ENCODE data around the gene GRK3.
"Not testable (repeated sequence)": the region's sequence is repeated elsewhere in the genome, so short reads cannot be mapped to it uniquely, and the experiment has no call there.

Gene GRK3

GRCh38 chr22:25574736-25575135 is 10.3 kb downstream of the GRK3 start:
- DNase-seq, result no peak

DNA sequence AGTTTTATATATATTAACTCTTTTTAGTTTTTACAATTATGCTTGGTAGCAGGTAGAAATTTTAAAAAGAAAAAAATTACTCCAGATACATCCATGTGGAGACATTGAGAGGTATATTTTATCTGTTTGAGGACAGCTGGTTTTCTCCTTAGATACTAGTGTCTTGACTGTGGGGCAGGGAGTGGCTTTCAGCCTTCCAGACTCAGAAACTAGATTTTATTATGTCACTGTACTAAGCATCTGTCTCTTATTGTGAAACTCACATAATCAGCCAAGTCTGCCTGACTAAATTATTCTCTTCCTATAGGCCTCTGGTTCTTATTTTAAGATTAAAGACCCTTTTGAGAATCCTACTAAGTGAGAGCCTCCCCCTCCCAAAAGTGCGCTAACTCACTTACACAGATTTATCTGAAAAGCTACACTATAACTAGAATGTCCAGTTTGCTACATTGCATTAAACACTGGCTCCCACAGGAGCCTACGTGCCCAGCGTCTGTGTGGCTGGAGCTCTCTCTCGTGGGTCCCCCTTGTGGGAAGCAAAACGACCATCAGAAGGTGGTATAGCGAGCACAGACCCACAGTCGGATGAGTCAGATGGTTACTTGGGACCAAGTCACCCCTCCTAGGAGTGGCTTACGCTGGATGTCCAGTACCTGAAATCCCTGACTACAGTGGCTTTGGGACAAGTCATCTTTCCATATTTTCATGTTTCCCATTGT is 11.4 kb downstream of the GRK3 start:
- DNase-seq, result not testable (repeated sequence)

DNA sequence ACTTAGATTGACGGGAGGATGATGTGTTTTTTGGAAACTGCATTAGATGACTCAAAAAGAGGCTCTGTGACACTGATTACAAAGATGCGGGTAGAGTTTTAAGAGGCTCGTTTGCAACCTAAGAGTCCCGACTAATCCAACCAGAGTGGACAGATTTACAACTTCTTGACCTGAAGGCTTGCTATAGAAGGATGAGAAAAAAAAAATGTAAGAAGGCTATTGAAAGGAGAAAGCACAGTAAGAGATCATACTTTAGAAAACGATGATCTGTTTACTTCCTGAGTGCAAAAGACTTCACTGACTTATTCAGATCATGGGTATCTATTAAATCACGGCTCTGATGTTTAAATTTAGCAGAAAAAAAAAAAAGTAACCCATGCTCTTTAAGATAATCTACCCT is 17.0 kb downstream of the GRK3 start:
- DNase-seq, result not testable (repeated sequence)

DNA sequence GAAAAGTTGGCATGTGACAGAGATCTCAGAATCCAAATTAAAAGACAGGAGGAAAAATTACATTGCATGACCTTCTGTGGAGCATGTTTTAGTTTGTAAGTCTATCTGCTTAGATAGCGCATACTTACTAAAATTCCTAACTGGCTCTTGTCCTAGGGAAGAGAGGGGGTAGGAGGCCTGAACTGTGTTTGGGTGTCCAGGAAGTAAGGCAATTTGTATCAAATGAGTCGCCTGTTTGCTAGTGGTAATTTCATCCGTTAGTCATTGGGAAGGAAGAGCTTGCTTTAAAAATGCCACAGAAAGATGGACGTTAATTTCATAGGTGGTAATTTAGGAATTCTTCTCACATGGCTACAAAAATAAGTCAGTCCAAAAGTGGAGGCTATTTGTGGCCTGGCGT is 18.5 kb downstream of the GRK3 start:
- no peak for DNase-seq

DNA sequence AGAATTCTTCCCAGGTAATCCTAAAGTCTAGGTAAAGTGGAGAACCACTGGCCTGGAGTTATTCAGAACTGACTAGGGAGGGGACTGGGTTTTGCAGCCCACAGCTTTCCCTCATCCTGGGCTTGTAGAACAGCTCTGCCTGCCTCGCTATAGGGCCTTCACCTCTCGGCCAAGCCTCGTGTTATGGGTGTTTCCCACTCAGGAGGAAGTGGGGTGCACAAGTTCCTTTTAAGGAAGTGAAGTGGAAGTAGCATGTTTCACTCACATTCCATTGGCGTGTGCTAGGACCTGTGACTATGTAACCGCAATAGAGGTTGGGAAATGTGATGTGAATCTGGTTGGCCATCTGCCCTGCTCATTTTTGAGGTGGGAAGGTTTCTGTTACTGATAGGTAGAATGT is 20.5 kb downstream of the GRK3 start:
- not testable (repeated sequence) for DNase-seq

DNA sequence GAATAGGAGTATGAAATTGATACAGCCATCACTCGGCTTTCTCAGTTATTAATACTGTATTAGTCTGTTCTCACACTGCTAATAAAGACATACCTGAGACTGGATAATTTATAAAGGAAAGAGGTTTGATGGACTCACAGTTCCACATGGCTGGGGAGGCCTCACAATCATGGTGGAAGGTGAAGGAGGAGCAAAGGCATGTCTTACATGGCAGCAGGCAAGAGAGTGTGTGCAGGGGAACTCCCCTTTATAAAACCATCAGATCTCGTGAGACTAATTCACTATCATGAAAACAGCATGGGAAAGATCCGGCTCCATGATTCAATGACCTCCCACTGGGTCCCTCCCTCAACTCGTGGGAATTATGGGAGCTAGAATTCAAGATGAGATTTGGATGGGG is 25.2 kb downstream of the GRK3 start:
- DNase-seq, result not testable (repeated sequence)

DNA sequence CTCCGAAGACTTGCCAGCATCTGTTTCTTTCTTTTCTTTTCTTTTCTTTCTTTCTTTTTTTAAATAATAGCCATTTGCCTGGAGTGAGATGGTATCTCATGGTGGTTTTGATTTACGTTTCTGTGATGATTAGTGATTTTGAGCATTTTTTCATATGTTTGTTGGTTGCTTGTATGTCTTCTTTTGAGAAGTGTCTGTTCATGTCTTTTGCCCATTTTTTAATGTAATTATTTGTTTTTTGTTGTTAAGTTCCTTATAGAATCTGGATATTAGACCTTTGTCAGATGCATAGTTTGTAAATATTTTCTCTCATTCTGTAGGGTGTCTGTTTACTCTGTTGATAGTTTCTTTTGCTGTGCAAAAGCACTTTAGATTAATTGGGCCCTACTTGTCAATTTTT is 28.8 kb downstream of the GRK3 start:
- DNase-seq, result not testable (repeated sequence)

DNA sequence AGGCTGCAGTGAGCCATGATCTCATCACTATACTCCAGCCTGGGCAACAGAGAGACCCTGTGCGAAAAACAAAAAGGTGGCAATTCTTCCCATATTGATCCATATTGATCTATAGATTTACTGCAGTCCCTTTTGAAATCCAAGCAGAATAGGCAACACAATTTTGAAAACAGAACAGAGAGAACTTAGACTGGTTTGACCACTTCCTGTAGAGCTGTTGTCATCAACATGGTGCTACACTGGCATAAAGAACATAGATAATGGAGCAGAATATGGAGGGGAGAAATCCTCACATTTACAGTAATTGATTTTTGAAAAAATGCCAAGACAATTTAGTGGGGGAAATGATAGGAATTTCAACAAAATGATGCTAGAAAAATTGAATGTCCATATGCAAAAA is 34.1 kb downstream of the GRK3 start:
- DNase-seq, result no peak

GRCh38 chr22:25602445-25602844 is 38.0 kb downstream of the GRK3 start:
- DNase-seq, result no peak

DNA sequence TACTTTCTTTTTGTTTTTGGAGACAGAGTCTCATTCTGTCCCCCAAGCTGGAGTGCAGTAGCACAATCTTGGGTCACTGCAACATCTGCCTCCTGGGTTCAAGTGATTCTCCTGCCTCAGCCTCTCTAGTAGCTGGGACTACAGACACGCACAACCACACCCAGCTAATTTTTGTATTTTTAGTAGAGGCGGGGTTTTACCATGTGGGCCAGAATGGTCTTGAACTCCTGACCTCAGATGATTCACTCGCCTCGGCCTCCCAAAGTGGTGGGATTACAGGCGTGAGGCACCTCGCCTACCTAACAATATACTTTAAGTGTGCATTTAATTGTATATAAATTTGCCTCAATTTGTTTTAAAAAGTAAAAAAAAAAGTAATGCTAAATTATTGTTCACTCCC is 38.4 kb downstream of the GRK3 start:
- DNase-seq, result no peak

- DNase-seq, result not testable (repeated sequence)
These were observed 40.7 kb downstream of the GRK3 start for GRCh38 chr22:25605146-25605545.

DNA sequence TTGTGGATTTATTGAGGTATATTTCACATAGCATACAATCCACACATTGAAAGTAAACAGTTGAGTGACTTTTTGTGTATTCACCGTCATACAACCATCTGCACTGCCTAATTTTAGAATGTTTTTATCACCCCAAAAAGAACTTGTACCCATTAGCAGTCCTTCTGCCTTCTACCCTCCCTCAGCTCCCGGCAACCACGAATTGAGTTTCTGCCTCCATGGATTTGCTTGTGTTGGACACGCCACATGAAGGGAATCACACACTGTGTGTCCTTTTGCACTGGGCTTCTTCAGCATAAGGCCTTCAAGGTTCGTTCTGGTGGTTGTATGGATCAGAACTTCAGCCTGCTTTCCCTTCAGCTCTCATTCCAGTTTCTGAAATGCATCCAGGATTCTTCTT is 41.1 kb downstream of the GRK3 start:
- not testable (repeated sequence) for DNase-seq

- not testable (repeated sequence) for DNase-seq
These were observed 46.8 kb downstream of the GRK3 start for GRCh38 chr22:25611284-25611683.

DNA sequence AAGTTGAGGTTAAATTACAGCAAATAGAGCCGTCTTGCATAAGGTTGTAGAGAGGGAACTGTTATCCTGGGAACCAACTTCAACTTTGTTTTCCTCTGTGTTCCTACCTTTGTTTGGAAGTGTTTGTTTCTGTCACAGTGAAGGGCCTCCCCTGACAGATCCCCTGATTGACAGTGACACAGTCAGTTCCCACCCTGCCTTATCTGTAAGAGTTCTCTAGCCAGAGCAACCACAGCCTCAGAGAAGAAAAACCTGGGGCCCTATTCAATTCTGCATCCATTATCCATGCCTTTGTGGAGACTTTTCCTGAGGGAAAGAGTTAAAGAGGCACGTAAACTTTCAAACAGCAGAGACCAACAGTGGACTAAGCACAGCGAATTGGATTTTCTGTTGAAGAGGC is 48.7 kb downstream of the GRK3 start:
- DNase-seq, result not testable (repeated sequence)

DNA sequence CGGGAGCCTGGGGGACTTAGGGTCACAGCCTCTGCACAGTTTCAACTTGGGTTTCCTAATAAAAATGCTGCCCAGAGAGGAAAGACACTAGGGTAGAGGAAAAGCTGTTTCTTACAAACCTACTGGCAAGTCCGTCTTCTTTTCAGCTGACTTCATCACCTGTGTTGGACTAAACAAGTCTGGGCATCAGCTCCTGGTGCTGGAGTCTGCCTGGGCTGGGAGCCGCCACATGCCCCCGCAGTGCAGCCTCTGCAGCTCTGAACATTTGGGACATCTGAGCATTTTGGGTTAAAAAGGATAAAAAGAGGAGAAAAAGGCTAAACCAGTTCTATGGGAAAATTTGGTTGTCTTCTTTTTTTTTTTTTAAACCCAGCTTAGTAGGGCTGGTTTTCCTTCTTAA is 49.1 kb downstream of the GRK3 start:
- not testable (repeated sequence) for DNase-seq

GRCh38 chr22:25614791-25615190 is 50.3 kb downstream of the GRK3 start:
- not testable (repeated sequence) for DNase-seq

DNA sequence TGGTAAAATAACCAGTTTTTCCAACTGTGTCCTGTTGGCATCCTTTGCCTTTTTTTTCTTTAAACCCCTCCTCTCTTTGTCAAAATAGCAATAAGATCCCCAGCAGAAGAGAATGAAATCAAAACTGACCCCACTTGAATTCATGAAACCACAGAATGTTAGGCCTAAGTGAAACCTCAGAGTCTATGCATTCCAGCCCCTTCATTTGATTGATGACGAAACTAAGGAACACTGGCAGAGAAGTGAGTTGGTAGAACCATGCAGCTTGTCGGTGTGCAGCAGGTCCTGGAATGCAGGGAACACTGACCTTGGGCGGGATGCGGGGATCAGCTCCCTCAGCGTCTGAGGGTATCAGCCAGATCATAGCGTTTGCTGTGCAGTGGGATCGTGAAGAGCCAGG is 57.5 kb downstream of the GRK3 start:
- no peak for DNase-seq

GRCh38 chr22:25623310-25623734 is 58.8 kb downstream of the GRK3 start:
- no peak for DNase-seq

- no peak for DNase-seq
These were observed 59.4 kb downstream of the GRK3 start for GRCh38 chr22:25623851-25624250.

- no peak for DNase-seq
These were observed 60.0 kb downstream of the GRK3 start for GRCh38 chr22:25624476-25624875.

GRCh38 chr22:25625747-25626623 is 61.5 kb downstream of the GRK3 start:
- DNase-seq, result not testable (repeated sequence)

GRCh38 chr22:25626624-25626990 is 62.1 kb downstream of the GRK3 start:
- no peak for DNase-seq

DNA sequence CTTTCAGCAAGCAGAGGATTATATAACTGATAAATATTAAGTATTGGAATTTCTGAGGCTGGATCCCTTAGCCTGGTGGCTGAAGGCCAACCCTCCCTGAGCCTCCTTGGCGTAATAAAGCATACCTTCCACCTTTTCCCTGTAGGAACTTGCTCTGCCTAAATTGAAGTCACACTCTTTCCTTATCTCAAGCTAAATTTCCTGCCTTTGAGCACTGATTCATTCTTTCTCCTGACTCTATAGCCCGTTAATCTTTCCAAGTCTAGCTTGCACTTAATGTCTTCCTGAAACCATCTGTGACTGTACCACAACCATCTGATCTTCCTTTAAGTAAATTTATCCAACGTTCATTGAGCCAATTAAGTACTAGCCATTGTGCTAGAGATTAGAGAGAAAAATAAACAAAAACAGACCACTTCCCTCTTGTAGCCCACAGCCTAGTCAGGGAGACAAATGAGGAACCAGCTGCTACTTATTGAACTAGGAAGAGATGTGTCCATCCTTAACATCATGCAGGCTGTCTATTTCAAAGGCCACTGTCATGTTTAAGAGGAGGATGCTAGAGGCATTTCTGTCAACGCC is 62.9 kb downstream of the GRK3 start:
- DNase-seq, result no peak

DNA sequence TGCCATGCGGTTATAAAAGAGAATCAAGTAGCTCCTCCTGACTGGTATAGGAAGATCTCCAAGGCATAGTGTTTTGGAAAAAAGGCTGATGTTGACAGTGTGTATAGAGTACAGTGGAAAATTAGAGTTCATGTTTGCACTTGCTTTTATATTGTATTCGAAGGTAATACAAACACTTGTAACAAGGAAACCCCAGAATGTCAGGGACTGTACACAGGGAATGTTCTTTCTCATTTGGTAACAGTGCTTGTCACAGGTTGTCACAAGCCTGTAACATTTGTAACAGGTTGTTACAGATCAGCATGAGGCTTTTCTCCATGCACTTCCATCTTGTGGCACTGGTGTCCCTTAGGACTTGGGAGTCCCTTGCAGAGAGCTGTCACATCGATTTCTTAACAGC is 64.0 kb downstream of the GRK3 start:
- DNase-seq, result no peak
